Lower leg skin (tissue), 4 donors: Measurements from ENCODE around the gene ADGRV1. TPM values are rescaled to one million over a fixed set of nuclear protein-coding genes. Genes with fewer than 3 reads are reported as not detected.

Experiments used
- DNase-seq, 2 donors: peaks; one replicate each; pipeline ENCODE4 v3.0.0-alpha.2; 2019; ENCODE audit warnings: low spot score in 2 of 2
- H3K4me3 ChIP-seq: fragments of 200-600 bp; sonication (generic); 2 replicates; pipeline ENCODE4 v1.5.1; 2017; ENCODE audit warnings: mild to moderate bottlenecking, low read depth; ENCODE audit not compliant: poor library complexity, severe bottlenecking
- CTCF ChIP-seq, 3 donors: fragments of 450-650 bp; IDR thresholded peaks; one replicate each; pipeline ENCODE4 v1.5.1; 2016; ENCODE audit warnings: antibody characterized with exemption in 3 of 3, mild to moderate bottlenecking in 3 of 3, moderate library complexity in 2 of 3
- POLR2A ChIP-seq, 2 donors: fragments of 450-650 bp; IDR thresholded peaks; one replicate each; pipeline ENCODE4 v1.6.1; 2016 to 2017; ENCODE audit warnings: antibody characterized with exemption in 2 of 2, mild to moderate bottlenecking in 1 of 2, moderate library complexity in 1 of 2
- WGBS, 2 donors: methylation state at CpG; one replicate each; pipeline ENCODE4 v1.1.5; 2018; 5-methylcytosine and 5-hydroxymethylcytosine counted together
- intact Hi-C: fragments of 100-400 bp; cut with DNase I; formaldehyde crosslinking; loops from one replicate; pipeline ENCODE4 v1.15.0; 2023; ENCODE audit warnings: low total_unique reads
- total RNA-seq, 4 donors: library from RNA; depleted of rRNA; stranded (reverse); fragments of >200 nt; gene quantifications; one replicate each; pipeline ENCODE4 v1.1.0, GENCODE V29; 2016

ADGRV1 gene
- total RNA-seq, 4 donors from 2014 or later, result 1.2 to 4.0 (median 2.7) TPM

GRCh38 chr5:90855296-90856010 is 296.9 kb downstream of the ADGRV1 start:
- intact Hi-C loops, result no loop called here
- 72 to 73% methylated on average over 4 of the region's 4 CpGs for WGBS, 2 donors
- DNase-seq, result no peak

GRCh38 chr5:90861843-90862586 is 303.4 kb downstream of the ADGRV1 start:
- TF ChIP-seq CTCF (IDR thresholded peaks at IDR 0.05), result no peak
- TF ChIP-seq POLR2A (IDR thresholded peaks at IDR 0.05), result no peak
- intact Hi-C loops, result loop anchor here (10.0 kb wide), 1 partner anchor 523 kb away; the partner anchor contains the start of gene ARRDC3
- no peak for DNase-seq
- whole genome bisulfite sequencing, 2 donors, result 80 to 90% methylated on average over 3 of the region's 3 CpGs
- H3K4me3 ChIP-seq, result no peak overlapping the region

More at GRCh38 chr5:90855296-90856010, 296.9 kb downstream of the ADGRV1 start:
- no peak overlapping the region for H3K4me3 ChIP-seq
- TF ChIP-seq POLR2A (IDR thresholded peaks at IDR 0.05) (no peak), CTCF (IDR thresholded peaks at IDR 0.05) (no peak)

GRCh38 chr5:90865180-90865579 is 306.6 kb downstream of the ADGRV1 start:
- H3K4me3 ChIP-seq, result no peak overlapping the region
- intact Hi-C loops, result loop anchor here (10.0 kb wide), 1 partner anchor 520 kb away; the partner anchor contains the start of gene ARRDC3
- no peak for DNase-seq
- 42 to 56% methylated on average over 4 of the region's 4 CpGs for WGBS, 2 donors
- TF ChIP-seq CTCF (IDR thresholded peaks at IDR 0.05), result no peak
- no peak for TF ChIP-seq POLR2A (IDR thresholded peaks at IDR 0.05)

- TF ChIP-seq CTCF (IDR thresholded peaks at IDR 0.05) (no peak), POLR2A (IDR thresholded peaks at IDR 0.05) (no peak)
- DNase-seq, result no peak
- WGBS, 2 donors, result 2 to 3% methylated on average over 2 of the region's 2 CpGs
- intact Hi-C loops, result loop anchor here (10.0 kb wide), 1 partner anchor 518 kb away; the partner anchor contains the start of gene ARRDC3
- H3K4me3 ChIP-seq, result no peak overlapping the region
Measured at GRCh38 chr5:90866333-90866732, 307.7 kb downstream of the ADGRV1 start.

GRCh38 chr5:90866915-90867731 is 308.5 kb downstream of the ADGRV1 start:
- no peak for TF ChIP-seq CTCF (IDR thresholded peaks at IDR 0.05)
- TF ChIP-seq POLR2A (IDR thresholded peaks at IDR 0.05), result no peak
- intact Hi-C loops, result loop anchor here (10.0 kb wide), 1 partner anchor 518 kb away; the partner anchor contains the start of gene ARRDC3
- DNase-seq, result peak; percentile 42 to 77
- WGBS, 2 donors, result 64% methylated on average over 5 of the region's 5 CpGs
- H3K4me3 ChIP-seq, result no peak overlapping the region
